ENCODE data around the gene ADGRG4.
"Not testable (repeated sequence)": the region's sequence is repeated elsewhere in the genome, so short reads cannot be mapped to it uniquely, and the experiment has no call there.

ADGRG4 gene

GRCh38 chrX:136272325-136272724 is 28.4 kb upstream of the ADGRG4 start:
- Histone ChIP-seq H3K9me3 (ENCODE audit: control insufficient read depth, insufficient read depth, low read length) (no peaks in the 10 kb centered on the region), H3K9ac (ENCODE audit: low read depth, low read length) (no peak overlapping the region), H3K4me1 (ENCODE audit: insufficient read depth, low read length) (peaks cover 3% of the 10 kb centered on the region), H3K36me3 (ENCODE audit: insufficient read depth, low read length) (no peaks in the 10 kb centered on the region)

DNA sequence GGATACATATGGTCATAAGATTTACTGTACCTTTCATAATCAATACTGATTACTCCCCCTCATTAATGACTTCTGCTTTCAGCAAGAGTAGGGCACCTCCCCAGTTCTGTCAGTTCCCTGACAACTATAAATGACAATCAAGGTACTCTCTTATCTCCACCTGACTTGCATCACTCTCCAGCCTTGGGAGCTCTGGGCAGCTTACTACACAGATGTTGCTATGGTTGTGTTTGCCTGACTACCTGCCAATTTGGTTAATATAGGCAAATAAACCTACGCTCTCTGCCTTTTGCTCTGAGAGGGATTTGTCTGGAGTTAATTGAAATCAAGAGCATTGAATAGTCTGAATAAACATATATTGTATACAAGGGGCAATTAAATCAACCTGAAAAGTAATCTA is 26.8 kb upstream of the ADGRG4 start:
- H3K36me3 ChIP-seq (ENCODE audit: insufficient read depth, low read length), result no peaks in the 10 kb centered on the region

DNA sequence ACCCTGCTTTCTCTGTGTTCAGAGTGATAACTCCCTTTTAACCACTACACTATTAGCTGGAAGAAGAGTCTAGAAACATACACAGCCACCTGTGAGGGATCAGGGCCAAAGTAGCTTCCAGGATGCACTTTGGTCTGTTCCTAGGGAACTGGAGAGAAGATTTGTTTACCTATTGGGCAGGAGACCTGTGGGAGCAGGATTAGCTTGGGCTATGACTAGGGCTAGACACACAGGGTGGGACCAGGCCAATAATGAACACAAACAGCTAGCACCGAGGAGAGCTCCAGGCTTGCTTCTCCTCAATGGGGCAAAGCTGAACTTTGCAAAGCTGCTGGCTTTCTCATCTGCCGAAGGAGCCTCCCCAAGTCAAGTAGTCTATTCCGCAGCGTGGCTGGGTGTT is 25.2 kb upstream of the ADGRG4 start:
- Histone ChIP-seq H3K4me1 (ENCODE audit: insufficient read depth, low read length) (peaks cover 3% of the 10 kb centered on the region), H3K9me3 (ENCODE audit: control insufficient read depth, insufficient read depth, low read length) (no peaks in the 10 kb centered on the region), H3K9ac (ENCODE audit: low read depth, low read length) (no peak overlapping the region), H3K36me3 (ENCODE audit: insufficient read depth, low read length) (no peaks in the 10 kb centered on the region)

More for the DNA sequence above, 26.8 kb upstream of the ADGRG4 start:
- Histone ChIP-seq H3K9ac (ENCODE audit: low read depth, low read length) (no peak overlapping the region), H3K4me1 (ENCODE audit: insufficient read depth, low read length) (peaks cover 3% of the 10 kb centered on the region), H3K9me3 (ENCODE audit: control insufficient read depth, insufficient read depth, low read length) (no peaks in the 10 kb centered on the region)

GRCh38 chrX:136286375-136286774 is 14.4 kb upstream of the ADGRG4 start:
- H3K9ac ChIP-seq (ENCODE audit: low read depth, low read length); H3K9me3 ChIP-seq (ENCODE audit: control insufficient read depth, insufficient read depth, low read length); H3K36me3 ChIP-seq (ENCODE audit: insufficient read depth, low read length); H3K4me1 ChIP-seq (ENCODE audit: insufficient read depth, low read length): not testable (repeated sequence)

DNA sequence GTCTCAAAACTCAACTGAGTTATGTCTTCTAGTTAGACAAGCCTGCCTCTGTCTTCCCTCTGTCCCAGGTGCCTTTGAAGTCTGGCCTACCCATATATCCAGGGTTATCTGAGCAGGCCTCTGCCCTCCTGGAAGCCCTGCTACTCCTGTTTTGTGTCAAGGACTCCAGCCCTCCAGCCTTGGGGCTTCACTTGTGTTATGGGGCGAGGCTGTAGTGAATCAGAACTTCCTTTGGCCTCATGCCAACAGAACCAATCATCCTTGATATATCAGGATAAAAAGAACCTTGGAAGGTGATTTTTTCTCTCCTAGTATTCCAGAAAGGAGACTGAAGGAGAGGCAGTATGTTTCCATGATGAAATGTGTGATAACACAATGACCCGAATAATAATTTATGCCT is 8.9 kb upstream of the ADGRG4 start:
- Histone ChIP-seq H3K9me3 (ENCODE audit: control insufficient read depth, insufficient read depth, low read length) (no peaks in the 10 kb centered on the region), H3K36me3 (ENCODE audit: insufficient read depth, low read length) (no peaks in the 10 kb centered on the region), H3K9ac (ENCODE audit: low read depth, low read length) (no peak overlapping the region), H3K4me1 (ENCODE audit: insufficient read depth, low read length) (no peaks in the 10 kb centered on the region)

DNA sequence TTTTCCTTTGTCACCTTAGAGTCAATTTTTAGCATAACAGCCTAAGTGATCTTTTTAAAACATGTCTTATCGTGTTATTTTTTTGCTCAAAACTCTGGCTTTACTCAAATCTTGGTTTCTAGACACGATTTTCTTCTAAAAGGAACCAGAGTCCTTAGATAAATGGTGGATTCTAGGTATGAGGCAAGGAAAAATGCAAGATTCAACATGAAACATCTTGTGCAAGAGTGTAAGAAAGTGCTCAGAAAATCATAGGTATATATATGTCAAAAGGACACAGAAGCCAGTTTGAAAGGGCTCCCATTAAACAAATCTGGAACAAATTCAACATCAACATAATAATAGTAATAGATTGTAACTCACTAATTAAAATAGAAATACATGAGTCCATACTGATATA is 8.1 kb upstream of the ADGRG4 start:
- Histone ChIP-seq H3K36me3 (ENCODE audit: insufficient read depth, low read length) (no peaks in the 10 kb centered on the region), H3K9me3 (ENCODE audit: control insufficient read depth, insufficient read depth, low read length) (no peaks in the 10 kb centered on the region), H3K4me1 (ENCODE audit: insufficient read depth, low read length) (no peaks in the 10 kb centered on the region), H3K9ac (ENCODE audit: low read depth, low read length) (no peak overlapping the region)

DNA sequence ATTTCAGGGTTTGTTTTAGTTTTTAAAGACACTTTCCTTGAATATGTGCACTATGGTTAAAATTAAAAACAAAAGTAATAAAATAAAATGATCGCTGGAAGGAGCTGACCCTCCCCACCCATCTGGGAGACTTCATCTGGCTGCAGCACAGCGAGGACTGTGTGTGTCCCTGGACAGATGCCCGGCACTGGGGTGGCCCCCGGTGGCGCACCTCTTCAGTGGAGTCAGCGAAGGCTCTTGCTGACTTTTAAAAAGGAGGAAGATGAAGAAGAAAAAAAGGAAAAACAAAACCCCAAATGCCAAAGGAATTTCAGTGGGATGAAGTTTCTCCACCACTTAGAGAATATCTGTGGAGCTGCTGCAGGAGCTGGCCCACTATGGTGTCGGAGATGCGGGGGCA is 5.4 kb upstream of the ADGRG4 start:
- H3K9ac ChIP-seq (ENCODE audit: low read depth, low read length), result no peak overlapping the region
- no peaks in the 10 kb centered on the region for H3K4me1 ChIP-seq (ENCODE audit: insufficient read depth, low read length)
- H3K9me3 ChIP-seq (ENCODE audit: control insufficient read depth, insufficient read depth, low read length), result no peaks in the 10 kb centered on the region
- no peaks in the 10 kb centered on the region for H3K36me3 ChIP-seq (ENCODE audit: insufficient read depth, low read length)

- no peaks in the 10 kb centered on the region for H3K36me3 ChIP-seq (ENCODE audit: insufficient read depth, low read length)
- H3K9ac ChIP-seq (ENCODE audit: low read depth, low read length), result no peak overlapping the region
- H3K9me3 ChIP-seq (ENCODE audit: control insufficient read depth, insufficient read depth, low read length), result no peaks in the 10 kb centered on the region; the same call in 1 of the 2 replicates
- no peaks in the 10 kb centered on the region for H3K4me1 ChIP-seq (ENCODE audit: insufficient read depth, low read length)
Measured at GRCh38 chrX:136303041-136303440, 2.3 kb downstream of the ADGRG4 start.

DNA sequence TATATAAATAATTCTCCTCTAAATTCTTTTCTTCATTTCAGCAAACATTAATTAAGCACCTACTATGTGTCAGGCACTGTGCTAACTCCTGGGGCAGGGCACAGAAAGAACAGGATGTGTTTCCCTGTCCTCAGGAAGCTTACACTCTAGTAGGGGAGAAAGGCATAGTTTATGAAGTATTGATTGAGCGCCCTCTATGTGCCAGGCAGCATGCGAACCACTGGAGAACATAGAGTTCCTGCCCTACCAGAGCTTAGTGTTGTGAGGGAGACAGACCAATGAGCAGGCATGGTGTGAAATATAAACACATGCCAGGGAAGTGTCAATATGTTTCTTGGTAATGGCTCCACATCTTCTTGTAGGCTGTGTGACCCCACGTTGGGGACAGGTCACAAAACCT is 3.7 kb downstream of the ADGRG4 start:
- Histone ChIP-seq H3K9ac (ENCODE audit: low read depth, low read length) (no peak overlapping the region), H3K9me3 (ENCODE audit: control insufficient read depth, insufficient read depth, low read length) (no peaks in the 10 kb centered on the region; the same call in 1 of the 2 replicates), H3K36me3 (ENCODE audit: insufficient read depth, low read length) (no peaks in the 10 kb centered on the region), H3K4me1 (ENCODE audit: insufficient read depth, low read length) (no peaks in the 10 kb centered on the region)

DNA sequence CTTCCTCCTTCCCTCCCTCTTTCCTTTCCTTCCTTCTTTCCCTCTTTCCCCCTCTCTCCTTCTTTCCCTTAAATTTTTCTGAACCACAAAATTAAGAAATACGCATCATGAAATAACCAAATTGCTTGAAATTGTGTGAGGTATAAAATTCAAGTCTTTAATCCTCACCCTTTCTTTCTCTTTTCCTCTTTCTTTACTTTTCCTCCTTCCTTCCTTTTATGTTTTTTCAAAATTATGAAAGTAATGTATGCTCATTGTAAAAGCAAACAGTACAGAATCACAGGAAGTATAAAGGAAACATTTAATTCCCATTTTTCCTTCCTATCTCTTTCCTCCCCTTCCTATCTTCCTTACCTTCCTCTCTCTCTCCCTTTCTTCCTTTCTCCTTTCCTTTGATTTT is 5.4 kb downstream of the ADGRG4 start:
- no peaks in the 10 kb centered on the region; the same call in 1 of the 2 replicates for H3K9me3 ChIP-seq (ENCODE audit: control insufficient read depth, insufficient read depth, low read length)

DNA sequence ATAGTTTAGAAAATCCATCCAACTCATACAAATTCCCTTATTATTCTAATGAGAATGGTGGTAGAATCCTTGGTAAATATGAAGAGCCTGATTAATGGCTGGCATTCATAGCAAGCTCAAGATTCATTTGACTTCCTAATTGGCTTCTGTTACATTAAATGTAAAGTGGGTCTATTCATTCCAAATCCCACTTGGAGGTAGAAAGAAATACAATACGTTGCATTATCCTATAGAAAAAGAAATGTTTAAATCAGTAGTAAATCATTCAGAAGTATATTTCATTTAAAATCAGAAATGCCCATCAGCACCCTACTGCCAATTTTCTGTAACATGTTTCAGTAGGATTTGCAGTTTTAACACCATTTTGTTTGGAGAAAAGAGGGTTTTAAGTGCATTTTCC is 6.7 kb downstream of the ADGRG4 start:
- Histone ChIP-seq H3K9ac (ENCODE audit: low read depth, low read length) (no peak overlapping the region), H3K4me1 (ENCODE audit: insufficient read depth, low read length) (no peaks in the 10 kb centered on the region; the same call in 1 of the 2 replicates), H3K36me3 (ENCODE audit: insufficient read depth, low read length) (no peaks in the 10 kb centered on the region), H3K9me3 (ENCODE audit: control insufficient read depth, insufficient read depth, low read length) (no peaks in the 10 kb centered on the region; the same call in 1 of the 2 replicates)

More for the DNA sequence above, 5.4 kb downstream of the ADGRG4 start:
- H3K9ac ChIP-seq (ENCODE audit: low read depth, low read length), result no peak overlapping the region
- no peaks in the 10 kb centered on the region; the same call in 1 of the 2 replicates for H3K4me1 ChIP-seq (ENCODE audit: insufficient read depth, low read length)
- H3K36me3 ChIP-seq (ENCODE audit: insufficient read depth, low read length), result no peaks in the 10 kb centered on the region

DNA sequence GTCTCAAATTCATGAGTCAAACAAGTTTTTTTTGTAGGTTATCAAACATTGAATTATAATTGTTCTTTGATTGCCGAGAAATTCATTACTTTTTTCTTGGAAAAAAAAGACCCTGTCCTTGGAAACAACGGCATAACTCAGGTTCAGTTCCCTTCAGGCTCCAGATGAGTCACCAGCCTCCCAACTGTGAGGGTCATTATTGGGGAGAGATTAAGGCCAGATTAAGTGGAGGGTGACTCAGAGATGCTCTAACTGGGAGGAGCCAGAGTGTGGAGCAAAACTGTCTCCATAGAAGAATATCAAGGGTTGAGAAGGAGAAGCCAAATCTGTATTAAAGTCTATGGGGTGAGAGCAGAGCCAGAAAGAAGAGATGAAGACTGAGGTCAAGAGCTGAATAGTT is 9.6 kb downstream of the ADGRG4 start:
- Histone ChIP-seq H3K4me1 (ENCODE audit: insufficient read depth, low read length) (no peaks in the 10 kb centered on the region; the same call in 1 of the 2 replicates), H3K9ac (ENCODE audit: low read depth, low read length) (no peak overlapping the region), H3K9me3 (ENCODE audit: control insufficient read depth, insufficient read depth, low read length) (no peaks in the 10 kb centered on the region), H3K36me3 (ENCODE audit: insufficient read depth, low read length) (no peaks in the 10 kb centered on the region)

- H3K4me1 ChIP-seq (ENCODE audit: insufficient read depth, low read length), result no peaks in the 10 kb centered on the region
- H3K9ac ChIP-seq (ENCODE audit: low read depth, low read length), result no peak overlapping the region
- H3K36me3 ChIP-seq (ENCODE audit: insufficient read depth, low read length), result no peaks in the 10 kb centered on the region
- H3K9me3 ChIP-seq (ENCODE audit: control insufficient read depth, insufficient read depth, low read length), result no peaks in the 10 kb centered on the region
Measured at GRCh38 chrX:136318156-136318555, 17.4 kb downstream of the ADGRG4 start.

DNA sequence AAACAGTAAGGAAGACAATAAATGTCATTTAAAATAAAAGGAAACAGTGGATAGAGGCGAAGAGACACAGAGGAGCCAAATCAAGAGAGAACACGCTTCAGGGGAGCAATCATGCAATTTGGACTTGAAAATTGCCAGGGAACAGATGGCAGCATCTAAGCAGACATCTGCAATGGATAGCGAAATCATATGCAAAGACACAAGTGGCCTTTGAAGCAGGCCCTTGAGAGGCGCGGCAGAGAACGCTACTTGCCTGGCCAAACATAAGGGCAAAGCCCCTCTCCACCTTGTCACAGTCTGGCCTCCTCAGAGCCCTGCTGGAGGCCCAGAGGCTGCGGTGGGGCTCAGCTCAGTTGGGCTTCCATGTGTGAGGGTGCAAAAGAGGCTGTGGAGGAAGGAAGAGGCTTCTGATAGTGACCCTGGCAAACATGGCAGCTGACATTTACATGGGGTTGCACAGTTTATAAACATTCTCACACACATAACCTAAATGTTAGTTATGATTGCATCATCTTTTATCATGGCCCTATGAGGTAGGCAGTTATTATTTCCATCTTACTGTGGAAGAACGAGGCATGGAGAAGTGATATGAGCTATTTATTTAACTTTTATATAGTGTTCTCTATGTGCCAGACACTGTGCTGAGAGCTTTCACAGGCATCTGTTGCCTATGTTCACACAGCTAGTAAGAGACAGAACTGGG is 18.3 kb downstream of the ADGRG4 start:
- Histone ChIP-seq H3K4me1 (ENCODE audit: insufficient read depth, low read length) (no peaks in the 10 kb centered on the region), H3K9me3 (ENCODE audit: control insufficient read depth, insufficient read depth, low read length) (no peaks in the 10 kb centered on the region), H3K36me3 (ENCODE audit: insufficient read depth, low read length) (no peaks in the 10 kb centered on the region), H3K9ac (ENCODE audit: low read depth, low read length) (no peak overlapping the region)

- Histone ChIP-seq H3K9me3 (ENCODE audit: control insufficient read depth, insufficient read depth, low read length) (no peaks in the 10 kb centered on the region), H3K36me3 (ENCODE audit: insufficient read depth, low read length) (no peaks in the 10 kb centered on the region), H3K4me1 (ENCODE audit: insufficient read depth, low read length) (no peaks in the 10 kb centered on the region), H3K9ac (ENCODE audit: low read depth, low read length) (no peak overlapping the region)
Measured at GRCh38 chrX:136319600-136319999, 18.8 kb downstream of the ADGRG4 start.
